Endothelial cell (in vitro differentiated cells): Measurements from ENCODE around the gene MAML2. TPM values are rescaled to one million over a fixed set of nuclear protein-coding genes. Genes with fewer than 3 reads are reported as not detected.

Experiments used
- DNase-seq: peaks from one replicate; pipeline ENCODE4 v3.0.0; 2021; ENCODE audit warnings: low spot score
- H3K27ac Mint-ChIP-seq: one replicate; pipeline ENCODE4 v1.8.0; 2021; ENCODE audit warnings: mixed read lengths, inconsistent platforms; ENCODE audit not compliant: unreplicated experiment
- H3K27me3 Mint-ChIP-seq: one replicate; pipeline ENCODE4 v1.8.0; 2021; ENCODE audit warnings: mild to moderate bottlenecking, moderate library complexity, mixed read lengths, inconsistent platforms; ENCODE audit not compliant: unreplicated experiment
- H3K36me3 Mint-ChIP-seq: one replicate; pipeline ENCODE4 v1.8.0; 2021; ENCODE audit warnings: mild to moderate bottlenecking, low read depth, mixed read lengths, inconsistent platforms; ENCODE audit not compliant: unreplicated experiment
- H3K4me1 Mint-ChIP-seq: one replicate; pipeline ENCODE4 v1.8.0; 2021; ENCODE audit warnings: mild to moderate bottlenecking, mixed read lengths, inconsistent platforms; ENCODE audit not compliant: unreplicated experiment
- H3K4me3 Mint-ChIP-seq: one replicate; pipeline ENCODE4 v1.8.0; 2021; ENCODE audit warnings: mild to moderate bottlenecking, mixed read lengths, inconsistent platforms; ENCODE audit not compliant: unreplicated experiment
- H3K9me3 Mint-ChIP-seq: one replicate; pipeline ENCODE4 v1.8.0; 2021; ENCODE audit warnings: mixed read lengths, inconsistent platforms; ENCODE audit not compliant: unreplicated experiment
- CTCF ChIP-seq: fragments of 200-600 bp; sonication (generic); IDR thresholded peaks from one replicate; pipeline ENCODE4 v1.5.0; 2021; ENCODE audit warnings: antibody characterized with exemption; ENCODE audit not compliant: unreplicated experiment
- total RNA-seq: library from RNA; stranded (reverse); fragmentation: NEBNext Ultra II Directional; extraction: Animal tissue kit (Norgen Biotek cat#: 25700); gene quantifications from one replicate; pipeline ENCODE4 v1.2.1, GENCODE V29; 2021; ENCODE audit not compliant: unreplicated experiment

The MAML2 gene
- total RNA-seq, 1 donor from 2014 or later = 6.2 TPM

- Mint-ChIP-seq H3K36me3 (no peaks in the 10 kb centered on the region), H3K9me3 (no peaks in the 10 kb centered on the region), H3K4me1 (peaks cover 15% of the 10 kb centered on the region), H3K4me3 (no peak overlapping the region), H3K27me3 (peaks cover 3% of the 10 kb centered on the region), H3K27ac (no peak overlapping the region)
- no peak for TF ChIP-seq CTCF
- no peak for DNase-seq
Observed at GRCh38 chr11:96180341-96180740, 162.7 kb downstream of the MAML2 start.

- Mint-ChIP-seq H3K9me3 (no peaks in the 10 kb centered on the region), H3K36me3 (no peaks in the 10 kb centered on the region), H3K4me3 (no peak overlapping the region), H3K27me3 (peaks cover 3% of the 10 kb centered on the region), H3K27ac (no peak overlapping the region), H3K4me1 (peaks cover 15% of the 10 kb centered on the region)
- TF ChIP-seq CTCF = no peak
- no peak for DNase-seq
Observed at GRCh38 chr11:96179905-96180304, 163.1 kb downstream of the MAML2 start.

GRCh38 chr11:96178887-96179279 lies 164.1 kb downstream of the MAML2 start:
- Mint-ChIP-seq H3K27ac (no peak overlapping the region), H3K4me3 (no peak overlapping the region), H3K27me3 (peaks cover 3% of the 10 kb centered on the region), H3K36me3 (no peaks in the 10 kb centered on the region), H3K9me3 (no peaks in the 10 kb centered on the region), H3K4me1 (peaks cover 19% of the 10 kb centered on the region)
- no peak for TF ChIP-seq CTCF
- DNase-seq = no peak

- Mint-ChIP-seq H3K4me3 (no peak overlapping the region), H3K9me3 (no peaks in the 10 kb centered on the region), H3K4me1 (peaks cover 25% of the 10 kb centered on the region), H3K27ac (peak overlapping the region; percentile 16), H3K36me3 (no peaks in the 10 kb centered on the region), H3K27me3 (peaks cover 4% of the 10 kb centered on the region)
- TF ChIP-seq CTCF = no peak
- DNase-seq = no peak
Observed at GRCh38 chr11:96178049-96178886, 164.7 kb downstream of the MAML2 start.

GRCh38 chr11:96177146-96177545 lies 165.8 kb downstream of the MAML2 start:
- peaks cover 8% of the 10 kb centered on the region for H3K27me3 Mint-ChIP-seq
- DNase-seq = no peak
- no peaks in the 10 kb centered on the region for H3K36me3 Mint-ChIP-seq
- H3K27ac Mint-ChIP-seq = no peak overlapping the region
- TF ChIP-seq CTCF = no peak
- H3K4me3 Mint-ChIP-seq = no peak overlapping the region
- no peaks in the 10 kb centered on the region for H3K9me3 Mint-ChIP-seq
- peaks cover 31% of the 10 kb centered on the region for H3K4me1 Mint-ChIP-seq
